Sigmoid colon (tissue), 4 donors: ENCODE data around the gene GNAI1.

ENCODE experiments used
- EP300 ChIP-seq, 4 donors: sonication (generic); formaldehyde crosslinking; IDR thresholded peaks; one replicate each; pipeline ENCODE4 v1.6.1; 2017; ENCODE audit warnings: antibody characterized with exemption in 4 of 4
- POLR2A ChIP-seq, 2 donors: fragments of 450-650 bp; IDR thresholded peaks; one replicate each; pipeline ENCODE4 v1.6.1; 2016; ENCODE audit warnings: antibody characterized with exemption in 2 of 2, mild to moderate bottlenecking in 2 of 2, moderate library complexity in 2 of 2
- TF ChIP-seq, protein P1 (sequence below), 4 experiments: fragments of 450-650 bp in 3 of 4; fragments of 200-600 bp in 1 of 4; IDR thresholded peaks; one replicate each; pipeline ENCODE4 v1.5.1; 2016 to 2019; ENCODE audit warnings: antibody characterized with exemption in 4 of 4, mild to moderate bottlenecking in 3 of 4, moderate library complexity in 2 of 4

DNA sequence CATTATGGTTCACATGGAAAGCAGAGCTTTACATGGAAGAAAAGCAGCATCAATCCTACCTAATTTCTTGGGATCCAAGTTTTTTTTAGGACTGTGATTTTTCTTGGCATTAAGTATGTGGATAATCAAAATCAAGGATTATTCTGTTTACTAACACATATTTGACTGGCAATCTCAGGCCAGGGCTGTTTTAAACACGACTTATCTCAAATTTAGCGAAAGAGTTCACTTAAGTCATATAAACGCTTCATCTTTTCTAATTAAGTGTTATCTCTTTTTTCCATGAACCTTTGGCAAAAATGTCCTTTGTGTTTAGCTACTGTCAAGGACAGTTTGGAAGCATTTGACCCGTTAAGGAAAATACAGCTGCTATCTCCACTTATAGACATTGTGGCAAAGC is 92.0 kb downstream of the GNAI1 start:
- TF ChIP-seq, protein P1, sequence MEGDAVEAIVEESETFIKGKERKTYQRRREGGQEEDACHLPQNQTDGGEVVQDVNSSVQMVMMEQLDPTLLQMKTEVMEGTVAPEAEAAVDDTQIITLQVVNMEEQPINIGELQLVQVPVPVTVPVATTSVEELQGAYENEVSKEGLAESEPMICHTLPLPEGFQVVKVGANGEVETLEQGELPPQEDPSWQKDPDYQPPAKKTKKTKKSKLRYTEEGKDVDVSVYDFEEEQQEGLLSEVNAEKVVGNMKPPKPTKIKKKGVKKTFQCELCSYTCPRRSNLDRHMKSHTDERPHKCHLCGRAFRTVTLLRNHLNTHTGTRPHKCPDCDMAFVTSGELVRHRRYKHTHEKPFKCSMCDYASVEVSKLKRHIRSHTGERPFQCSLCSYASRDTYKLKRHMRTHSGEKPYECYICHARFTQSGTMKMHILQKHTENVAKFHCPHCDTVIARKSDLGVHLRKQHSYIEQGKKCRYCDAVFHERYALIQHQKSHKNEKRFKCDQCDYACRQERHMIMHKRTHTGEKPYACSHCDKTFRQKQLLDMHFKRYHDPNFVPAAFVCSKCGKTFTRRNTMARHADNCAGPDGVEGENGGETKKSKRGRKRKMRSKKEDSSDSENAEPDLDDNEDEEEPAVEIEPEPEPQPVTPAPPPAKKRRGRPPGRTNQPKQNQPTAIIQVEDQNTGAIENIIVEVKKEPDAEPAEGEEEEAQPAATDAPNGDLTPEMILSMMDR (IDR thresholded peaks at IDR 0.05) = no peak
- TF ChIP-seq EP300 (IDR thresholded peaks at IDR 0.05) (no peak), POLR2A (IDR thresholded peaks at IDR 0.05) (no peak)
